ENCODE data around the gene BACH2. TPM values are rescaled to one million over a fixed set of nuclear protein-coding genes. Genes with fewer than 3 reads are reported as not detected.

Gene BACH2
- total and polyA plus RNA-seq, 9 of the 15 experiments (the other 6 are each of a cell fraction or from before 2014, with no cell fraction given), result 0.06 to 3.1 (median 0.59) TPM

GRCh38 chr6:90285611-90286381 lies 10.8 kb downstream of the BACH2 start (continued):
- TF ChIP-seq MYNN (IDR thresholded peaks at IDR 0.05), result peak; percentile 91
- no peak for TF ChIP-seq MYNN (CRISPR knock-in tag; IDR thresholded peaks at IDR 0.05)
- peak in 1 of 2 experiments; percentile 52; a peak in 1 of 3 replicates for TF ChIP-seq CBX3 (IDR thresholded peaks at IDR 0.05; ENCODE audit: borderline replicate concordance in 1 of 2, low read length in 2 of 2)
- TF ChIP-seq SPI1 (IDR thresholded peaks at IDR 0.05; ENCODE audit: borderline replicate concordance, low read depth, low read length), result peak; percentile 79
- TF ChIP-seq, protein P1, sequence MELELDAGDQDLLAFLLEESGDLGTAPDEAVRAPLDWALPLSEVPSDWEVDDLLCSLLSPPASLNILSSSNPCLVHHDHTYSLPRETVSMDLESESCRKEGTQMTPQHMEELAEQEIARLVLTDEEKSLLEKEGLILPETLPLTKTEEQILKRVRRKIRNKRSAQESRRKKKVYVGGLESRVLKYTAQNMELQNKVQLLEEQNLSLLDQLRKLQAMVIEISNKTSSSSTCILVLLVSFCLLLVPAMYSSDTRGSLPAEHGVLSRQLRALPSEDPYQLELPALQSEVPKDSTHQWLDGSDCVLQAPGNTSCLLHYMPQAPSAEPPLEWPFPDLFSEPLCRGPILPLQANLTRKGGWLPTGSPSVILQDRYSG (tag; conservative IDR thresholded peaks at IDR 0.05; ENCODE audit: low read depth), result no peak
- TF ChIP-seq C11orf30 (IDR thresholded peaks at IDR 0.05; ENCODE audit: low read depth), result peak; percentile 100
- no peak for TF ChIP-seq NFATC3 (IDR thresholded peaks at IDR 0.05)
- TF ChIP-seq U2AF2 (optimal IDR thresholded peaks at IDR 0.05; ENCODE audit: low read depth, low read length), result no peak
- TF ChIP-seq JUN (IDR thresholded peaks at IDR 0.05; ENCODE audit: borderline replicate concordance, low read depth, low read length), result 0 out of 2 replicates have a peak, but pooled peaks have one; percentile 45
- TF ChIP-seq JUN (CRISPR knock-in tag; IDR thresholded peaks at IDR 0.05; ENCODE audit: borderline replicate concordance), result peak; percentile 54; the same call in 1 of the 2 replicates
- TF ChIP-seq ZBTB33 (CRISPR knock-in tag; IDR thresholded peaks at IDR 0.05), result peak; percentile 40
- no peak for TF ChIP-seq BCOR (IDR thresholded peaks at IDR 0.05)
- TF ChIP-seq ATF1 (CRISPR knock-in tag; IDR thresholded peaks at IDR 0.05), result no peak
- 0 out of 2 replicates have a peak, but pooled peaks have one; percentile 20 for TF ChIP-seq ATF1 (tag; IDR thresholded peaks at IDR 0.05)
- TF ChIP-seq CHD1 (IDR thresholded peaks at IDR 0.05; ENCODE audit: low read length), result no peak
- no peak for TF ChIP-seq PML (IDR thresholded peaks at IDR 0.05; ENCODE audit: low read length)
- TF ChIP-seq TAF9B (IDR thresholded peaks at IDR 0.05; ENCODE audit: partially characterized antibody), result peak; percentile 93
- no peak for TF ChIP-seq POLR2G (IDR thresholded peaks at IDR 0.05; ENCODE audit: low read depth, low read length)
- TF ChIP-seq ETV5 (CRISPR knock-in tag; IDR thresholded peaks at IDR 0.05; ENCODE audit: low read depth), result 0 out of 2 replicates have a peak, but pooled peaks have one; percentile 25
- no peak for TF ChIP-seq TAF7 (tag; IDR thresholded peaks at IDR 0.05)
- TF ChIP-seq NFE2L1 (tag; IDR thresholded peaks at IDR 0.05; ENCODE audit: borderline replicate concordance, low read depth), result no peak; the same call in 1 of the 2 replicates
- no peak for TF ChIP-seq ZZZ3 (IDR thresholded peaks at IDR 0.05)
- peak; percentile 47; the same call in 1 of the 2 replicates for TF ChIP-seq SMAD4 (CRISPR knock-in tag; conservative IDR thresholded peaks at IDR 0.05)
- peak; percentile 86 for TF ChIP-seq FOSL1 (tag; conservative IDR thresholded peaks at IDR 0.05)
- TF ChIP-seq MIER1 (IDR thresholded peaks at IDR 0.05; ENCODE audit: low read depth), result no peak
- TF ChIP-seq GABPB1 (CRISPR knock-in tag; IDR thresholded peaks at IDR 0.05), result peak; percentile 46; the same call in 1 of the 2 replicates
- peak; percentile 75 for TF ChIP-seq ATF3 (IDR thresholded peaks at IDR 0.05)
- TF ChIP-seq ATF3 (CRISPR knock-in tag; conservative IDR thresholded peaks at IDR 0.05), result no peak

Data from K562 (cell line).